Type B pancreatic cell (in vitro differentiated cells): ENCODE data around the gene NECAB3. TPM values are rescaled to one million over a fixed set of nuclear protein-coding genes. Genes with fewer than 3 reads are reported as not detected.

Experiments used
- DNase-seq: peaks from one replicate; pipeline ENCODE4 v3.0.0; 2021; ENCODE audit warnings: mixed read lengths; ENCODE audit not compliant: unreplicated experiment; ENCODE audit errors: extremely low spot score
- H3K27ac Mint-ChIP-seq: 2 replicates; pipeline ENCODE4 v1.8.0; 2021; ENCODE audit warnings: mild to moderate bottlenecking, mixed read lengths
- H3K27me3 Mint-ChIP-seq: 2 replicates; pipeline ENCODE4 v1.8.0; 2021; ENCODE audit warnings: mixed read lengths
- H3K36me3 Mint-ChIP-seq: 2 replicates; pipeline ENCODE4 v1.8.0; 2021; ENCODE audit warnings: mixed read lengths
- H3K4me1 Mint-ChIP-seq: one replicate; pipeline ENCODE4 v1.8.0; 2021; ENCODE audit warnings: mixed read lengths; ENCODE audit not compliant: unreplicated experiment
- H3K4me3 Mint-ChIP-seq: 2 replicates; pipeline ENCODE4 v1.8.0; 2021; ENCODE audit warnings: mild to moderate bottlenecking, mixed read lengths
- H3K9me3 Mint-ChIP-seq: 2 replicates; pipeline ENCODE4 v1.8.0; 2021; ENCODE audit warnings: mixed read lengths
- CTCF ChIP-seq: fragments of 200-600 bp; sonication (generic); conservative IDR thresholded peaks from 2 replicates; pipeline ENCODE4 v1.5.0; 2021; ENCODE audit warnings: antibody characterized with exemption, mild to moderate bottlenecking
- total RNA-seq: library from RNA; stranded (reverse); gene quantifications from 2 replicates; pipeline ENCODE4 v1.2.1, GENCODE V29; 2021; ENCODE audit warnings: low replicate concordance

The NECAB3 gene
- total RNA-seq, 1 donor from 2014 or later, result 68.2 TPM

- Mint-ChIP-seq H3K27me3 (no peaks in the 10 kb centered on the region), H3K36me3 (no peaks in the 10 kb centered on the region), H3K9me3 (no peaks in the 10 kb centered on the region), H3K4me3 (peak overlapping the region; percentile 91), H3K4me1 (peaks cover 33% of the 10 kb centered on the region), H3K27ac (peak overlapping the region; percentile 88)
- DNase-seq, result no peak
- no peak for TF ChIP-seq CTCF
These were observed 10.5 kb upstream of the NECAB3 start for GRCh38 chr20:33684533-33685327.

GRCh38 chr20:33681728-33682353 lies 7.6 kb upstream of the NECAB3 start:
- no peaks in the 10 kb centered on the region for H3K9me3 Mint-ChIP-seq
- TF ChIP-seq CTCF, result no peak
- peak overlapping the region; percentile 1 for H3K27ac Mint-ChIP-seq
- H3K27me3 Mint-ChIP-seq, result no peaks in the 10 kb centered on the region
- H3K4me1 Mint-ChIP-seq, result peaks cover 31% of the 10 kb centered on the region
- H3K4me3 Mint-ChIP-seq, result peak overlapping the region; percentile 2
- DNase-seq, result no peak
- H3K36me3 Mint-ChIP-seq, result no peaks in the 10 kb centered on the region

- Mint-ChIP-seq H3K27ac (peak overlapping the region; percentile 1), H3K36me3 (no peaks in the 10 kb centered on the region), H3K9me3 (no peaks in the 10 kb centered on the region), H3K4me1 (peaks cover 26% of the 10 kb centered on the region), H3K27me3 (no peaks in the 10 kb centered on the region), H3K4me3 (no peak overlapping the region)
- TF ChIP-seq CTCF, result no peak
- no peak for DNase-seq
These were observed 7.1 kb upstream of the NECAB3 start for GRCh38 chr20:33681288-33681687.

GRCh38 chr20:33680686-33681085 lies 6.5 kb upstream of the NECAB3 start:
- H3K36me3 Mint-ChIP-seq, result no peaks in the 10 kb centered on the region
- DNase-seq, result no peak
- no peaks in the 10 kb centered on the region for H3K27me3 Mint-ChIP-seq
- TF ChIP-seq CTCF, result no peak
- peaks cover 32% of the 10 kb centered on the region for H3K4me1 Mint-ChIP-seq
- no peaks in the 10 kb centered on the region for H3K9me3 Mint-ChIP-seq
- H3K4me3 Mint-ChIP-seq, result no peak overlapping the region
- no peak overlapping the region for H3K27ac Mint-ChIP-seq

- no peak overlapping the region for H3K4me3 Mint-ChIP-seq
- H3K36me3 Mint-ChIP-seq, result no peaks in the 10 kb centered on the region
- H3K27me3 Mint-ChIP-seq, result no peaks in the 10 kb centered on the region
- H3K27ac Mint-ChIP-seq, result no peak overlapping the region
- H3K9me3 Mint-ChIP-seq, result no peaks in the 10 kb centered on the region
- DNase-seq, result no peak
- TF ChIP-seq CTCF, result no peak
- peaks cover 37% of the 10 kb centered on the region for H3K4me1 Mint-ChIP-seq
These were observed 5.7 kb upstream of the NECAB3 start for GRCh38 chr20:33679758-33680485.
